ACHN (cell line): ENCODE measurements around the gene DYNC2LI1.
A peak's percentile ranks its signal among the peaks of the same experiment; 100 is the strongest.
"Not testable (repeated sequence)": the region's sequence is repeated elsewhere in the genome, so short reads cannot be mapped to it uniquely, and the experiment has no call there.

Experiments
- DNase-seq: peaks from one replicate; pipeline ENCODE4 v3.0.0-alpha.2; 2015
- in situ Hi-C: cut with HindIII; loops from 2 replicates; pipeline ENCODE4 v1.10.0; 2017; ENCODE audit warnings: low sequenced_read_pairs, low pct_ligation_motif_present, low pct_unique_long_range_greater_than_20kb

DYNC2LI1 gene

GRCh38 chr2:43773876-43774613 lies at the start of gene DYNC2LI1:
DYNC2LI1 (plus strand) TSS chr2:43774039; CDS start chr2:43774139, 100 bp downstream.
- in situ Hi-C loops, result no loop called here
- DNase-seq, result peak; percentile 95

- DNase-seq, result no peak
- in situ Hi-C loops, result no loop called here
Measured at GRCh38 chr2:43724728-43725526, 48.9 kb upstream of the DYNC2LI1 start.

- in situ Hi-C loops, result no loop called here
- DNase-seq, result no peak
Measured at GRCh38 chr2:43725711-43726246, 48.1 kb upstream of the DYNC2LI1 start.

GRCh38 chr2:43726961-43727633 lies 46.7 kb upstream of the DYNC2LI1 start:
- in situ Hi-C loops, DNase-seq: not testable (repeated sequence)

GRCh38 chr2:43727634-43728014 lies 46.2 kb upstream of the DYNC2LI1 start:
- in situ Hi-C loops, result no loop called here
- DNase-seq, result no peak

- in situ Hi-C loops, result no loop called here
- DNase-seq, result no peak
Measured at GRCh38 chr2:43729491-43730174, 44.2 kb upstream of the DYNC2LI1 start.

GRCh38 chr2:43731211-43731610 lies 42.6 kb upstream of the DYNC2LI1 start:
- no peak for DNase-seq
- in situ Hi-C loops, result no loop called here

- in situ Hi-C loops, result no loop called here
- no peak for DNase-seq
Measured at GRCh38 chr2:43736637-43737036, 37.2 kb upstream of the DYNC2LI1 start.

GRCh38 chr2:43737097-43737854 lies 36.6 kb upstream of the DYNC2LI1 start:
- in situ Hi-C loops, result no loop called here
- peak; percentile 84 for DNase-seq

- in situ Hi-C loops, result no loop called here
- DNase-seq, result no peak
Measured at GRCh38 chr2:43737855-43738254, 36.0 kb upstream of the DYNC2LI1 start.

GRCh38 chr2:43738257-43738656 lies 35.6 kb upstream of the DYNC2LI1 start:
- in situ Hi-C loops, result no loop called here
- no peak for DNase-seq

- peak; percentile 40 for DNase-seq
- in situ Hi-C loops, result no loop called here
Measured at GRCh38 chr2:43743706-43744105, 30.1 kb upstream of the DYNC2LI1 start.

- in situ Hi-C loops, result no loop called here
- peak; percentile 89 for DNase-seq
Measured at GRCh38 chr2:43745457-43745856, 28.4 kb upstream of the DYNC2LI1 start.

- in situ Hi-C loops, result no loop called here
Measured at GRCh38 chr2:43748333-43748732, 25.5 kb upstream of the DYNC2LI1 start.

GRCh38 chr2:43749583-43749982 lies 24.3 kb upstream of the DYNC2LI1 start:
- in situ Hi-C loops, result no loop called here
- peak; percentile 28 for DNase-seq

More at GRCh38 chr2:43748333-43748732, 25.5 kb upstream of the DYNC2LI1 start:
- no peak for DNase-seq

- in situ Hi-C loops, result no loop called here
- no peak for DNase-seq
Measured at GRCh38 chr2:43751476-43751990, 22.3 kb upstream of the DYNC2LI1 start.

GRCh38 chr2:43752302-43752701 lies 21.5 kb upstream of the DYNC2LI1 start:
- in situ Hi-C loops, result no loop called here
- no peak for DNase-seq

- no peak for DNase-seq
- in situ Hi-C loops, result no loop called here
Measured at GRCh38 chr2:43754180-43754579, 19.7 kb upstream of the DYNC2LI1 start.
